ENCODE data around the gene LYPD6B. TPM values are rescaled to one million over a fixed set of nuclear protein-coding genes. Genes with fewer than 3 reads are reported as not detected.

The LYPD6B gene
- total RNA-seq, 1 experiment from 2014 or later: not detected

GRCh38 chr2:148996805-148997204, 41.7 kb upstream of the LYPD6B start:
- Histone ChIP-seq H3K36me3 (ENCODE audit: insufficient read depth, low read length, poor library complexity, severe bottlenecking) (no peaks in the 10 kb centered on the region), H3K27ac (ENCODE audit: low read depth, low read length, poor library complexity, severe bottlenecking) (no peak overlapping the region), H3K27me3 (replicated peaks; ENCODE audit: insufficient read depth, low read depth, low read length, poor library complexity) (no peaks in the 10 kb centered on the region), H3K9me3 (ENCODE audit: low read depth, low read length, poor library complexity, severe bottlenecking) (no peaks in the 10 kb centered on the region), H3K4me1 (ENCODE audit: insufficient read depth, low read length, poor library complexity, severe bottlenecking) (no peaks in the 10 kb centered on the region), H3K4me3 (ENCODE audit: low read depth, low read length, poor library complexity, severe bottlenecking) (no peak overlapping the region)
- no peak for TF ChIP-seq CTCF (conservative IDR thresholded peaks at IDR 0.05; ENCODE audit: low read depth, low read length)
- intact Hi-C loops (cut with micrococcal nuclease; ENCODE audit: unreplicated experiment): no loop called here
- CTCF ChIA-PET: no interaction called here
- no peak for DNase-seq (ENCODE audit: low spot score)
- POLR2A ChIA-PET (ENCODE audit: low non-redundant PET): no interaction called here
- no TSS peak for BruUV-seq (replicated peaks)

- Histone ChIP-seq H3K27me3 (replicated peaks; ENCODE audit: insufficient read depth, low read depth, low read length, poor library complexity) (no peaks in the 10 kb centered on the region), H3K9me3 (ENCODE audit: low read depth, low read length, poor library complexity, severe bottlenecking) (no peaks in the 10 kb centered on the region), H3K36me3 (ENCODE audit: insufficient read depth, low read length, poor library complexity, severe bottlenecking) (no peaks in the 10 kb centered on the region), H3K4me3 (ENCODE audit: low read depth, low read length, poor library complexity, severe bottlenecking) (no peak overlapping the region), H3K27ac (ENCODE audit: low read depth, low read length, poor library complexity, severe bottlenecking) (no peak overlapping the region), H3K4me1 (ENCODE audit: insufficient read depth, low read length, poor library complexity, severe bottlenecking) (no peaks in the 10 kb centered on the region)
- no peak for DNase-seq (ENCODE audit: low spot score)
- TF ChIP-seq CTCF (conservative IDR thresholded peaks at IDR 0.05; ENCODE audit: low read depth, low read length): no peak
- no peak for TF ChIP-seq EZH2 (IDR thresholded peaks at IDR 0.05; ENCODE audit: borderline replicate concordance, low read depth, low read length, poor library complexity, severe bottlenecking)
- intact Hi-C loops (cut with micrococcal nuclease; ENCODE audit: unreplicated experiment): no loop called here
- no TSS peak for BruUV-seq (replicated peaks)
- ChIA-PET CTCF (no interaction called here), POLR2A (ENCODE audit: low non-redundant PET) (no interaction called here)
Observed at GRCh38 chr2:148998165-148998830, 40.2 kb upstream of the LYPD6B start.

- H3K4me1 ChIP-seq (ENCODE audit: insufficient read depth, low read length, poor library complexity, severe bottlenecking): no peaks in the 10 kb centered on the region
- no TSS peak for BruUV-seq (replicated peaks)
- intact Hi-C loops (cut with micrococcal nuclease; ENCODE audit: unreplicated experiment): no loop called here
- TF ChIP-seq EZH2 (IDR thresholded peaks at IDR 0.05; ENCODE audit: borderline replicate concordance, low read depth, low read length, poor library complexity, severe bottlenecking) (no peak), CTCF (conservative IDR thresholded peaks at IDR 0.05; ENCODE audit: low read depth, low read length) (no peak)
- DNase-seq (ENCODE audit: low spot score): no peak
- no peak overlapping the region for H3K27ac ChIP-seq (ENCODE audit: low read depth, low read length, poor library complexity, severe bottlenecking)
- CTCF ChIA-PET: no interaction called here
- no peak overlapping the region for H3K4me3 ChIP-seq (ENCODE audit: low read depth, low read length, poor library complexity, severe bottlenecking)
- no peaks in the 10 kb centered on the region for H3K36me3 ChIP-seq (ENCODE audit: insufficient read depth, low read length, poor library complexity, severe bottlenecking)
- no peaks in the 10 kb centered on the region for H3K27me3 ChIP-seq (replicated peaks; ENCODE audit: insufficient read depth, low read depth, low read length, poor library complexity)
- no peaks in the 10 kb centered on the region for H3K9me3 ChIP-seq (ENCODE audit: low read depth, low read length, poor library complexity, severe bottlenecking)
- POLR2A ChIA-PET (ENCODE audit: low non-redundant PET): no interaction called here
Observed at GRCh38 chr2:148998831-148999200, 39.7 kb upstream of the LYPD6B start.

Data from A673 (cell line).